ENCODE results near the gene BUD23. TPM values are rescaled to one million over a fixed set of nuclear protein-coding genes. Genes with fewer than 3 reads are reported as not detected.

The BUD23 gene
- total RNA-seq, 1 experiment from 2014 or later: 78.1 TPM

- Histone ChIP-seq H4K8ac (replicated peaks; ENCODE audit: insufficient read length, low read depth, low read length) (no peak overlapping the region), H3K27me3 (ENCODE audit: insufficient read depth, low read length) (no peaks in the 10 kb centered on the region), H3K23ac (ENCODE audit: insufficient read length, low read depth, low read length) (no peak overlapping the region), H2AK5ac (ENCODE audit: insufficient read length, low read length) (no peak overlapping the region), H2BK15ac (ENCODE audit: low read depth, low read length) (no peak overlapping the region), H2BK120ac (ENCODE audit: low read depth, low read length, poor library complexity, severe bottlenecking) (no peak overlapping the region), H3K4me1 (ENCODE audit: insufficient read depth, low read length) (no peaks in the 10 kb centered on the region), H3K79me1 (ENCODE audit: insufficient read depth, low read depth, low read length, poor library complexity, severe bottlenecking) (peaks cover 3% of the 10 kb centered on the region), H4K91ac (ENCODE audit: insufficient read length, low read depth, low read length) (no peak overlapping the region), H2BK5ac (ENCODE audit: insufficient read length, low read length) (no peak overlapping the region), H2BK12ac (ENCODE audit: insufficient read length, low read depth, low read length) (no peak overlapping the region), H2BK20ac (ENCODE audit: low read depth, low read length, poor library complexity, severe bottlenecking) (no peak overlapping the region), H3K9me3 (ENCODE audit: control insufficient read depth, low read depth, low read length) (no peaks in the 10 kb centered on the region), H3K4me2 (ENCODE audit: insufficient read depth, insufficient read length, low read length) (no peak overlapping the region), H3K18ac (ENCODE audit: insufficient read length, low read depth, low read length) (no peak overlapping the region), H3K79me2 (ENCODE audit: insufficient read depth, low read length) (peaks cover 3% of the 10 kb centered on the region; the same call in 1 of the 2 replicates), H2AFZ (ENCODE audit: low read length) (no peak overlapping the region), H4K20me1 (ENCODE audit: control insufficient read depth, insufficient read depth, insufficient read length) (no peaks in the 10 kb centered on the region), H3T11ph (ENCODE audit: low read length) (no peak overlapping the region), H3K4ac (ENCODE audit: low read depth, low read length) (no peak overlapping the region), H3K23me2 (ENCODE audit: insufficient read length, low read depth, low read length, poor library complexity, severe bottlenecking) (no peaks in the 10 kb centered on the region), H3K9ac (ENCODE audit: extremely low read depth, insufficient read length, low read length) (no peak overlapping the region), H4K5ac (ENCODE audit: insufficient read length, low read depth, low read length) (no peak overlapping the region), H3K56ac (ENCODE audit: insufficient read length, low read depth, low read length) (no peak overlapping the region), H3K14ac (ENCODE audit: insufficient read depth, low read length) (no peak overlapping the region), H3K27ac (ENCODE audit: insufficient read length, low read depth, low read length) (no peak overlapping the region)
- no CpG with 5 or more reads among the region's 7 CpGs for WGBS (ENCODE audit: extremely low coverage, insufficient read length, low lambda C conversion rate)
- H3K4me3 Mint-ChIP-seq: no peak overlapping the region
- H3K4me1 Mint-ChIP-seq: no peaks in the 10 kb centered on the region
- H3K27ac Mint-ChIP-seq: no peak overlapping the region
- peaks cover 46 to 85% (median 70%) of the 10 kb centered on the region in 3 experiments for H3K36me3 Mint-ChIP-seq (ENCODE audit: insufficient read depth in 1 of 3, low read depth in 3 of 3)
- TF ChIP-seq CTCF (conservative IDR thresholded peaks at IDR 0.05): no peak
- H3K9me3 Mint-ChIP-seq: no peaks in the 10 kb centered on the region
- DNase-seq: no peak
- H3K27me3 Mint-ChIP-seq (ENCODE audit: low read depth): no peaks in the 10 kb centered on the region; the same call in 1 of the 2 replicates
Observed at GRCh38 chr7:73690646-73691045, 7.2 kb downstream of the BUD23 start.
